Skeletal muscle cell (primary cell): ENCODE results near the gene SLC36A1.

Experiments
- DNase-seq: peaks from one replicate; pipeline ENCODE4 v3.0.0-alpha.2; 2010; ENCODE audit warnings: low read depth
- H3K4me3 ChIP-seq: 2 replicates; pipeline ENCODE4 v1.5.1; 2011; ENCODE audit warnings: low read depth, mild to moderate bottlenecking, control low read depth, low read length, moderate library complexity

The SLC36A1 gene

GRCh38 chr5:151449839-151450238 is 2.4 kb downstream of the SLC36A1 start:
- no peak for DNase-seq
- no peak overlapping the region for H3K4me3 ChIP-seq

- H3K4me3 ChIP-seq = no peak overlapping the region
- no peak for DNase-seq
Measured at GRCh38 chr5:151450605-151451004, 3.2 kb downstream of the SLC36A1 start.

- DNase-seq = no peak
- no peak overlapping the region for H3K4me3 ChIP-seq
Measured at GRCh38 chr5:151451626-151452520, 4.5 kb downstream of the SLC36A1 start.

GRCh38 chr5:151454166-151454565 is 6.8 kb downstream of the SLC36A1 start:
- no peak overlapping the region for H3K4me3 ChIP-seq
- DNase-seq = no peak

GRCh38 chr5:151454889-151455288 is 7.5 kb downstream of the SLC36A1 start:
- DNase-seq = no peak

GRCh38 chr5:151456321-151456940 is 9.0 kb downstream of the SLC36A1 start:
- no peak overlapping the region for H3K4me3 ChIP-seq
- DNase-seq = no peak

More at GRCh38 chr5:151454889-151455288, 7.5 kb downstream of the SLC36A1 start:
- H3K4me3 ChIP-seq = no peak overlapping the region

- DNase-seq = no peak
- H3K4me3 ChIP-seq = no peak overlapping the region
Measured at GRCh38 chr5:151458314-151458713, 10.9 kb downstream of the SLC36A1 start.

GRCh38 chr5:151459680-151460324 is 12.4 kb downstream of the SLC36A1 start:
- DNase-seq = no peak
- no peak overlapping the region for H3K4me3 ChIP-seq

GRCh38 chr5:151461312-151461711 is 13.9 kb downstream of the SLC36A1 start:
- DNase-seq = no peak
- no peak overlapping the region for H3K4me3 ChIP-seq

GRCh38 chr5:151463137-151464029 is 16.0 kb downstream of the SLC36A1 start:
- H3K4me3 ChIP-seq = no peak overlapping the region
- no peak for DNase-seq

- DNase-seq = no peak
- H3K4me3 ChIP-seq = no peak overlapping the region
Measured at GRCh38 chr5:151464101-151464500, 16.7 kb downstream of the SLC36A1 start.

- no peak for DNase-seq
- H3K4me3 ChIP-seq = no peak overlapping the region
Measured at GRCh38 chr5:151465476-151465875, 18.1 kb downstream of the SLC36A1 start.

- no peak overlapping the region for H3K4me3 ChIP-seq
- DNase-seq = no peak
Measured at GRCh38 chr5:151467576-151467975, 20.2 kb downstream of the SLC36A1 start.

- DNase-seq = no peak
- no peak overlapping the region for H3K4me3 ChIP-seq
Measured at GRCh38 chr5:151469386-151469785, 22.0 kb downstream of the SLC36A1 start.

GRCh38 chr5:151469992-151470391 is 22.6 kb downstream of the SLC36A1 start:
- H3K4me3 ChIP-seq = no peak overlapping the region
- DNase-seq = no peak

GRCh38 chr5:151470439-151470838 is 23.0 kb downstream of the SLC36A1 start:
- DNase-seq = peak; percentile 60
- no peak overlapping the region for H3K4me3 ChIP-seq

GRCh38 chr5:151471276-151471675 is 23.9 kb downstream of the SLC36A1 start:
- no peak for DNase-seq
- H3K4me3 ChIP-seq = no peak overlapping the region

GRCh38 chr5:151474799-151475198 is 27.4 kb downstream of the SLC36A1 start:
- no peak overlapping the region for H3K4me3 ChIP-seq
- no peak for DNase-seq

- no peak for DNase-seq
- H3K4me3 ChIP-seq = no peak overlapping the region
Measured at GRCh38 chr5:151475388-151475787, 28.0 kb downstream of the SLC36A1 start.
